Neural crest cell (in vitro differentiated cells): ENCODE measurements around the gene TMEM181. TPM values are rescaled to one million over a fixed set of nuclear protein-coding genes. Genes with fewer than 3 reads are reported as not detected.
A peak's percentile ranks its signal among the peaks of the same experiment; 100 is the strongest.

ENCODE experiments used
- DNase-seq: peaks from one replicate; pipeline ENCODE4 v3.0.0; 2021; ENCODE audit warnings: low read depth, mixed read lengths, low spot score
- H3K27ac Mint-ChIP-seq: one replicate; pipeline ENCODE4 v1.8.0; 2021; ENCODE audit warnings: mild to moderate bottlenecking, mixed read lengths; ENCODE audit not compliant: unreplicated experiment
- H3K27me3 Mint-ChIP-seq: 2 replicates; pipeline ENCODE4 v1.8.0; 2021; ENCODE audit warnings: low read depth, mild to moderate bottlenecking, mixed read lengths
- H3K36me3 Mint-ChIP-seq: 2 replicates; pipeline ENCODE4 v1.8.0; 2021; ENCODE audit warnings: low read depth, mild to moderate bottlenecking, mixed read lengths
- H3K4me1 Mint-ChIP-seq: 2 replicates; pipeline ENCODE4 v1.8.0; 2021; ENCODE audit warnings: mixed read lengths
- H3K4me3 Mint-ChIP-seq: one replicate; pipeline ENCODE4 v1.8.0; 2021; ENCODE audit warnings: mild to moderate bottlenecking, mixed read lengths
- H3K9me3 Mint-ChIP-seq: 2 replicates; pipeline ENCODE4 v1.8.0; 2021; ENCODE audit warnings: mixed read lengths
- CTCF ChIP-seq: fragments of 200-600 bp; sonication (generic); conservative IDR thresholded peaks from 2 replicates; pipeline ENCODE4 v1.5.0; 2021; ENCODE audit warnings: antibody characterized with exemption, mild to moderate bottlenecking
- total RNA-seq: library from RNA; stranded (reverse); gene quantifications from 2 replicates; pipeline ENCODE4 v1.2.1, GENCODE V29; 2021

Gene TMEM181
- total RNA-seq, 1 donor from 2014 or later: 23.9 TPM

GRCh38 chr6:158561938-158562337, 2.0 kb downstream of the TMEM181 start:
- Mint-ChIP-seq H3K9me3 (no peaks in the 10 kb centered on the region), H3K36me3 (no peaks in the 10 kb centered on the region), H3K4me1 (peaks cover 35% of the 10 kb centered on the region), H3K4me3 (no peak overlapping the region), H3K27ac (no peak overlapping the region), H3K27me3 (no peaks in the 10 kb centered on the region)
- no peak for TF ChIP-seq CTCF
- no peak for DNase-seq

GRCh38 chr6:158564243-158565121, 4.6 kb downstream of the TMEM181 start:
- no peak for DNase-seq
- no peaks in the 10 kb centered on the region for H3K27me3 Mint-ChIP-seq
- H3K4me3 Mint-ChIP-seq: peak overlapping the region; percentile 12
- H3K27ac Mint-ChIP-seq: no peak overlapping the region
- H3K9me3 Mint-ChIP-seq: no peaks in the 10 kb centered on the region
- no peaks in the 10 kb centered on the region for H3K36me3 Mint-ChIP-seq
- no peak for TF ChIP-seq CTCF
- peaks cover 51% of the 10 kb centered on the region for H3K4me1 Mint-ChIP-seq

GRCh38 chr6:158565122-158565429, 5.2 kb downstream of the TMEM181 start:
- H3K9me3 Mint-ChIP-seq: no peaks in the 10 kb centered on the region
- H3K27ac Mint-ChIP-seq: no peak overlapping the region
- no peaks in the 10 kb centered on the region for H3K27me3 Mint-ChIP-seq
- no peak overlapping the region for H3K4me3 Mint-ChIP-seq
- DNase-seq: no peak
- peaks cover 57% of the 10 kb centered on the region for H3K4me1 Mint-ChIP-seq
- H3K36me3 Mint-ChIP-seq: no peaks in the 10 kb centered on the region
- TF ChIP-seq CTCF: no peak

- Mint-ChIP-seq H3K27me3 (no peaks in the 10 kb centered on the region), H3K9me3 (no peaks in the 10 kb centered on the region), H3K36me3 (no peaks in the 10 kb centered on the region), H3K4me3 (peak overlapping the region; percentile 12), H3K27ac (no peak overlapping the region), H3K4me1 (peaks cover 60% of the 10 kb centered on the region)
- TF ChIP-seq CTCF: no peak
- no peak for DNase-seq
Observed at GRCh38 chr6:158565482-158566040, 5.7 kb downstream of the TMEM181 start.

- Mint-ChIP-seq H3K36me3 (no peaks in the 10 kb centered on the region), H3K4me3 (peak overlapping the region; percentile 12), H3K27ac (no peak overlapping the region), H3K4me1 (peaks cover 54% of the 10 kb centered on the region), H3K9me3 (no peaks in the 10 kb centered on the region), H3K27me3 (no peaks in the 10 kb centered on the region)
- no peak for DNase-seq
- no peak for TF ChIP-seq CTCF
Observed at GRCh38 chr6:158566207-158566818, 6.4 kb downstream of the TMEM181 start.
